Measurements from ENCODE around the gene CDC16. TPM values are rescaled to one million over a fixed set of nuclear protein-coding genes. Genes with fewer than 3 reads are reported as not detected.
A peak's percentile ranks its signal among the peaks of the same experiment; 100 is the strongest.

CDC16 gene
- total and polyA plus RNA-seq, 9 of the 15 experiments (the other 6 are each of a cell fraction or from before 2014, with no cell fraction given): 23.2 to 102 (median 51.6) TPM

- TF ChIP-seq STAT6 (CRISPR knock-in tag; IDR thresholded peaks at IDR 0.05) (no peak), ZBTB8A (IDR thresholded peaks at IDR 0.05; ENCODE audit: partially characterized antibody) (no peak), FOXK2 (conservative IDR thresholded peaks at IDR 0.05 in 1 of 2, IDR thresholded peaks at IDR 0.05 in 1 of 2; ENCODE audit: low read depth in 2 of 2) (no peak; a peak in 1 of 4 replicates), CBX8 (IDR thresholded peaks at IDR 0.05; ENCODE audit: borderline replicate concordance, extremely low read depth, low read depth, low read length, poor library complexity, severe bottlenecking) (no peak), NCOA4 (IDR thresholded peaks at IDR 0.05; ENCODE audit: partially characterized antibody) (no peak), ZNF444 (CRISPR knock-in tag; IDR thresholded peaks at IDR 0.05) (no peak), AFF4 (CRISPR knock-in tag; IDR thresholded peaks at IDR 0.05) (no peak; the same call in 1 of the 2 replicates), PPARD (CRISPR knock-in tag; IDR thresholded peaks at IDR 0.05) (no peak), NR2C1 (IDR thresholded peaks at IDR 0.05) (no peak), NR2C1 (tag; IDR thresholded peaks at IDR 0.05) (peak; percentile 39; the same call in 1 of the 2 replicates), KLF6 (CRISPR knock-in tag; IDR thresholded peaks at IDR 0.05; ENCODE audit: borderline replicate concordance) (no peak), NFRKB (IDR thresholded peaks at IDR 0.05; ENCODE audit: low read depth) (peak; percentile 57; the same call in 1 of the 2 replicates), THRB (CRISPR knock-in tag; conservative IDR thresholded peaks at IDR 0.05) (no peak), ZNF395 (CRISPR knock-in tag; IDR thresholded peaks at IDR 0.05) (0 out of 2 replicates have a peak, but pooled peaks have one; percentile 17), CHCHD3 (CRISPR knock-in tag; IDR thresholded peaks at IDR 0.05) (no peak)
- TF ChIP-seq, protein P1, sequence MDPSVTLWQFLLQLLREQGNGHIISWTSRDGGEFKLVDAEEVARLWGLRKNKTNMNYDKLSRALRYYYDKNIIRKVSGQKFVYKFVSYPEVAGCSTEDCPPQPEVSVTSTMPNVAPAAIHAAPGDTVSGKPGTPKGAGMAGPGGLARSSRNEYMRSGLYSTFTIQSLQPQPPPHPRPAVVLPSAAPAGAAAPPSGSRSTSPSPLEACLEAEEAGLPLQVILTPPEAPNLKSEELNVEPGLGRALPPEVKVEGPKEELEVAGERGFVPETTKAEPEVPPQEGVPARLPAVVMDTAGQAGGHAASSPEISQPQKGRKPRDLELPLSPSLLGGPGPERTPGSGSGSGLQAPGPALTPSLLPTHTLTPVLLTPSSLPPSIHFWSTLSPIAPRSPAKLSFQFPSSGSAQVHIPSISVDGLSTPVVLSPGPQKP (CRISPR knock-in tag; IDR thresholded peaks at IDR 0.05): no peak
These were observed at the start of gene CDC16 (continued) for GRCh38 chr13:114234645-114235421.
